RWPE1 (cell line): ENCODE data around the gene UNC45A.

Source experiments
- CTCF ChIA-PET: fragments of 350-600 bp; sonication (Branson Sonifier 250); formaldehyde crosslinking; extraction: SDS; loops from one replicate; lab custom pipeline; 2021; lab: Yijun Ruan, JAX
- POLR2A ChIA-PET: fragments of 400-600 bp; formaldehyde crosslinking; extraction: SDS; loops from one replicate; lab custom pipeline; 2020; ENCODE audit warnings: antibody characterized with exemption; ENCODE audit not compliant: low non-redundant PET; lab: Yijun Ruan, JAX
- DNase-seq: peaks from one replicate; pipeline ENCODE4 v3.0.0; 2012; ENCODE audit warnings: low spot score
- H3K27ac ChIP-seq: fragments of 450-650 bp; 2 replicates; pipeline ENCODE4 v1.5.1; 2017
- CTCF ChIP-seq: fragments of 450-650 bp; conservative IDR thresholded peaks from 2 replicates; pipeline ENCODE4 v1.5.1; 2017; ENCODE audit warnings: low read depth, mild to moderate bottlenecking

Gene UNC45A

GRCh38 chr15:90934949-90935751 lies at the start of gene UNC45A:
TSS of gene UNC45A (plus strand) at chr15:90935285. CDS start at chr15:90935325, 40 bp downstream.
- CTCF ChIA-PET, result interaction anchor here (0.6 to 1.4 kb wide), 11 partner anchors 12 to 927 kb away, joined by 3 to 7 read pairs (median 3); no protein-coding TSS in a partner anchor
- peak; percentile 97 for DNase-seq
- POLR2A ChIA-PET, result interaction anchor here (0.5 to 1.0 kb wide), 3 partner anchors 14 to 1967 kb away, joined by 3 read pairs; no protein-coding TSS in a partner anchor
- peak within 1 kb of the TSS; percentile 77 for H3K27ac ChIP-seq
- TF ChIP-seq CTCF, result no peak

- ChIA-PET POLR2A (no interaction called here), CTCF (interaction anchor here (0.5 to 3.8 kb wide), 31 partner anchors 9 to 1259 kb away, joined by 3 to 35 read pairs (median 4); partner anchors contain the start of genes BLM and MAN2A2)
- H3K27ac ChIP-seq, result peak overlapping the region; percentile 12; the same call in 1 of the 2 replicates
- TF ChIP-seq CTCF, result peak; percentile 99
- DNase-seq, result peak; percentile 66
Observed at GRCh38 chr15:90885432-90886290, 49.4 kb upstream of the UNC45A start.

- no peak for DNase-seq
- no peak overlapping the region for H3K27ac ChIP-seq
- CTCF ChIA-PET, result interaction anchor here (0.5 to 3.8 kb wide), 27 partner anchors 10 to 1259 kb away, joined by 3 to 35 read pairs (median 4); partner anchors contain the start of genes BLM and MAN2A2
- TF ChIP-seq CTCF, result peak; percentile 66
- POLR2A ChIA-PET, result no interaction called here
Observed at GRCh38 chr15:90886291-90886614, 48.8 kb upstream of the UNC45A start.

- ChIA-PET POLR2A (no interaction called here), CTCF (interaction anchor here (0.8 to 3.8 kb wide), 4 partner anchors 38 to 621 kb away, joined by 4 to 35 read pairs (median 8); no protein-coding TSS in a partner anchor)
- H3K27ac ChIP-seq, result no peak overlapping the region
- no peak for DNase-seq
- TF ChIP-seq CTCF, result no peak
Observed at GRCh38 chr15:90887037-90887481, 48.0 kb upstream of the UNC45A start.

- POLR2A ChIA-PET, result no interaction called here
- no peak for TF ChIP-seq CTCF
Observed at GRCh38 chr15:90889313-90889730, 45.8 kb upstream of the UNC45A start.

More at GRCh38 chr15:90889313-90889730, 45.8 kb upstream of the UNC45A start:
- DNase-seq, result no peak
- H3K27ac ChIP-seq, result no peak overlapping the region
- CTCF ChIA-PET, result interaction anchor here (0.6 to 1.4 kb wide), 3 partner anchors 12 to 241 kb away, joined by 3 read pairs; no protein-coding TSS in a partner anchor
